MCF 10A (cell line): ENCODE measurements around the gene COL23A1. TPM values are rescaled to one million over a fixed set of nuclear protein-coding genes. Genes with fewer than 3 reads are reported as not detected.
A peak's percentile ranks its signal among the peaks of the same experiment; 100 is the strongest.

Experiments used
- BruUV-seq: library from RNA; stranded (reverse); fragments of 400-500 nt; replicated peaks from 2 replicates; lab custom pipeline; 2021; lab: Mats Ljungman, UMichigan
- CTCF ChIA-PET: fragments of 300-600 bp; sonication (Branson Sonifier 250); formaldehyde crosslinking; extraction: SDS; loops from one replicate; lab custom pipeline; 2021; ENCODE audit warnings: antibody characterized with exemption, inconsistent platforms; lab: Yijun Ruan, JAX
- POLR2A ChIA-PET: fragments of 300-600, 350-650 bp; sonication (Branson Sonifier 250); formaldehyde crosslinking; extraction: SDS; loops from one replicate; lab custom pipeline; 2020; ENCODE audit warnings: antibody characterized with exemption, inconsistent platforms; lab: Yijun Ruan, JAX
- DNase-seq: peaks from one replicate; pipeline ENCODE4 v3.0.0-alpha.2; 2018; ENCODE audit not compliant: unreplicated experiment
- H3K27ac Mint-ChIP-seq: one replicate; pipeline ENCODE4 v1.8.0; 2022; ENCODE audit warnings: mild to moderate bottlenecking, low read depth, mixed read lengths; ENCODE audit not compliant: unreplicated experiment
- H3K27me3 Mint-ChIP-seq: one replicate; pipeline ENCODE4 v1.8.0; 2022; ENCODE audit warnings: mixed read lengths; ENCODE audit not compliant: insufficient read depth, unreplicated experiment
- H3K36me3 Mint-ChIP-seq: one replicate; pipeline ENCODE4 v1.8.0; 2022; ENCODE audit warnings: mild to moderate bottlenecking, moderate library complexity, mixed read lengths; ENCODE audit not compliant: insufficient read depth, unreplicated experiment
- H3K4me1 Mint-ChIP-seq: one replicate; pipeline ENCODE4 v1.8.0; 2022; ENCODE audit warnings: mixed read lengths; ENCODE audit not compliant: insufficient read depth, unreplicated experiment
- H3K4me3 Mint-ChIP-seq: one replicate; pipeline ENCODE4 v1.8.0; 2022; ENCODE audit warnings: mild to moderate bottlenecking, moderate library complexity, mixed read lengths; ENCODE audit not compliant: unreplicated experiment
- H3K9me3 Mint-ChIP-seq: one replicate; pipeline ENCODE4 v1.8.0; 2022; ENCODE audit warnings: mixed read lengths; ENCODE audit not compliant: unreplicated experiment
- intact Hi-C: fragments of 100-400 bp; cut with micrococcal nuclease; formaldehyde crosslinking; loops from 2 replicates; pipeline ENCODE4 v1.14.1; 2022
- total RNA-seq: library from RNA; stranded (reverse); gene quantifications from 2 replicates; pipeline ENCODE4 v1.2.3, GENCODE V29; 2022
- TF ChIP-seq, protein P1 (sequence below): fragments of 200-600 bp; IDR thresholded peaks from one replicate; pipeline ENCODE4 v1.8.0; 2022; ENCODE audit warnings: antibody characterized with exemption, mild to moderate bottlenecking; ENCODE audit not compliant: unreplicated experiment

COL23A1 gene
- total RNA-seq, 1 experiment from 2014 or later, result not detected

DNA sequence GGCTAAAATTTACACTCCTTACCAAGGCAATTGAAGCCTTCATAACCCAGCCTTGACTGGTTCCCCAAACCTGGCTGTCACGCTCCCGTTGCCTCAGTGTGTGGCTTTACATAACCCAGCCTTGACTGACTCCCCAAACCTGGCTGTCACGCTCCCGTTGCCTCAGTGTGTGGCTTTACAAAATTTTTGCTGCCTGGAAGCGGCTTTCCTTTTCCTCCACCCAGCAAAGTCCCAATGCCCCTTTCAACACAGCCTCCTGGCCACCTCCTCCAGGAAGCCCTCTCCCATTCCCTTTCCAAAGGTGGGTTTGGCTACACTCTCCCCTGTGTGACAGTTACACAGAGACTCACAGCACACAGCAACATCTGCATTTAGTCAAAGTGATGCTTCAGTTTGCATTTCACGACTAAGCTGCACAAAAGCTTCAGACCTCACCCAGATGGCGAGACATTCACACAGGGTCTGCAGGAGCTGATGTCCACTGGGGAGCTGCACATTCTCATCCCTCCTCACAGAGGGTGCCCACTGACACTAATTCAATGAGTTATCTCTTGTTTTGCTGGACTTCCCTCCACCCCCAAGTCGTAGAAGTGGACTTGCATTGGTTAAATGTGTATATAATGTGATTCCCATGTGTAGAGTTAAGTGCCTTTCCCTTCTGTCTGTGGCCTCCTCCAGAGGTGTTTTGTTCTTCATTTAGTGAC is 201.0 kb downstream of the COL23A1 start:
- no TSS peak for BruUV-seq
- no peak for DNase-seq
- Mint-ChIP-seq H3K9me3 (no peaks in the 10 kb centered on the region), H3K4me1 (peaks cover 6% of the 10 kb centered on the region), H3K27ac (no peak overlapping the region), H3K36me3 (no peaks in the 10 kb centered on the region), H3K4me3 (no peak overlapping the region), H3K27me3 (peaks cover 65% of the 10 kb centered on the region)
- intact Hi-C loops, result no loop called here
- ChIA-PET POLR2A (interaction anchor here (0.9 kb wide), 1 partner anchor 13 kb away, joined by 4 read pairs; no protein-coding TSS in a partner anchor), CTCF (no interaction called here)
- TF ChIP-seq, protein P1, sequence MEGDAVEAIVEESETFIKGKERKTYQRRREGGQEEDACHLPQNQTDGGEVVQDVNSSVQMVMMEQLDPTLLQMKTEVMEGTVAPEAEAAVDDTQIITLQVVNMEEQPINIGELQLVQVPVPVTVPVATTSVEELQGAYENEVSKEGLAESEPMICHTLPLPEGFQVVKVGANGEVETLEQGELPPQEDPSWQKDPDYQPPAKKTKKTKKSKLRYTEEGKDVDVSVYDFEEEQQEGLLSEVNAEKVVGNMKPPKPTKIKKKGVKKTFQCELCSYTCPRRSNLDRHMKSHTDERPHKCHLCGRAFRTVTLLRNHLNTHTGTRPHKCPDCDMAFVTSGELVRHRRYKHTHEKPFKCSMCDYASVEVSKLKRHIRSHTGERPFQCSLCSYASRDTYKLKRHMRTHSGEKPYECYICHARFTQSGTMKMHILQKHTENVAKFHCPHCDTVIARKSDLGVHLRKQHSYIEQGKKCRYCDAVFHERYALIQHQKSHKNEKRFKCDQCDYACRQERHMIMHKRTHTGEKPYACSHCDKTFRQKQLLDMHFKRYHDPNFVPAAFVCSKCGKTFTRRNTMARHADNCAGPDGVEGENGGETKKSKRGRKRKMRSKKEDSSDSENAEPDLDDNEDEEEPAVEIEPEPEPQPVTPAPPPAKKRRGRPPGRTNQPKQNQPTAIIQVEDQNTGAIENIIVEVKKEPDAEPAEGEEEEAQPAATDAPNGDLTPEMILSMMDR, result no peak

DNA sequence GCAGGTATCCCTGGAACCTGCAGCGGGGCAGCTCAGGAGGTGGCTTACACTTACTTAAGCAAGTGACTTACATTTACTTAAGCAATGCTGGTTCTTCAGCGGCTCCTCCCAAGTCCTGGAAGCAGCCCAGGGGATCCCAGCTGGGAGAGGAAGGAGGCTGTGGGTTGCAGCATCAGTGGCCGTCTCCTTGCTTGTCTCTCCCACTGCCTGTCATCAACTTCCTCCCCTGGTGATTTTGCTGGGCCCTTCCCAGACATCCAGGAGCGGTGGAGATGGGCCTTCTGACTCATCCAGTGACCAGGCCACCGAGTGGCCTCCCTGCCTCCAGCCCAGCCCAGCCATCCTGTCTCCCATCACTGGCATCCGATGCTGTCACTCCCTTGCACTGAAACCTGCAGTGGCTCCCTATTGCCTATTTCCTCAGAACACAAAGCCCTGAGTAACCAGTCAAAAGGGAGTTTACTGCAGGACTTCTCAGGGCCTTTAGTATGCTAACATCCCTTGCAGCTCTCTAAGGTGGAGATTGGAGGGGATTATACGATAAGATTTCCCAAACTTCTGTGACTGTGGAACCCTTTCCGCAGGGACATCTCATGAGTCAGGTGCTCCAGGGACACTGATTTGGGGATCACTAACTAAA is 201.7 kb downstream of the COL23A1 start:
- no peaks in the 10 kb centered on the region for H3K9me3 Mint-ChIP-seq
- ChIA-PET CTCF (interaction anchor here (1.0 kb wide), 1 partner anchor 163 kb away, joined by 3 read pairs; no protein-coding TSS in a partner anchor), POLR2A (no interaction called here)
- peaks cover 6% of the 10 kb centered on the region for H3K4me1 Mint-ChIP-seq
- H3K27ac Mint-ChIP-seq, result no peak overlapping the region
- no TSS peak for BruUV-seq
- no peaks in the 10 kb centered on the region for H3K36me3 Mint-ChIP-seq
- intact Hi-C loops, result no loop called here
- peak; percentile 32 for DNase-seq
- no peak overlapping the region for H3K4me3 Mint-ChIP-seq
- TF ChIP-seq, protein P1, result no peak
- peaks cover 64% of the 10 kb centered on the region for H3K27me3 Mint-ChIP-seq

DNA sequence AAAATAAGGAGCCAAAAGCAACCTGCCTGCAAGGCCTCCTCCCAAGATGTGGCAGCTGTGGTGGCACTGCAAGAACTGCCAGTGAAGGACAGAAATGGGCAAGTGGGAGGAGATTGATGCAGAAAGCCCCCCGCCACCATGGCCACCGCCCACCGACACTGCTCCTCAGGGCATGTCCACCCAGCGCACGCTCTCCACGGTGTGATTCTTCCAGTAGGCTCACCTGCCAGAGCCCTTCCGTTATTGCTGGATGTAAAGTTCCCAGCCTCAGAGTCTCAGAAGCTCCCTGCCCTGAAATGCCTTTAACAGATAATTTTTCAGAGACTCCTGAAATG is 202.4 kb downstream of the COL23A1 start:
- intact Hi-C loops, result no loop called here
- Mint-ChIP-seq H3K9me3 (no peaks in the 10 kb centered on the region), H3K27ac (no peak overlapping the region), H3K4me1 (peaks cover 6% of the 10 kb centered on the region), H3K27me3 (peaks cover 58% of the 10 kb centered on the region), H3K4me3 (no peak overlapping the region), H3K36me3 (no peaks in the 10 kb centered on the region)
- DNase-seq, result no peak
- ChIA-PET CTCF (interaction anchor here (0.8 to 1.0 kb wide), 2 partner anchors 65 to 164 kb away, joined by 3 to 5 read pairs; no protein-coding TSS in a partner anchor), POLR2A (no interaction called here)
- TF ChIP-seq, protein P1, result no peak
- no TSS peak for BruUV-seq

DNA sequence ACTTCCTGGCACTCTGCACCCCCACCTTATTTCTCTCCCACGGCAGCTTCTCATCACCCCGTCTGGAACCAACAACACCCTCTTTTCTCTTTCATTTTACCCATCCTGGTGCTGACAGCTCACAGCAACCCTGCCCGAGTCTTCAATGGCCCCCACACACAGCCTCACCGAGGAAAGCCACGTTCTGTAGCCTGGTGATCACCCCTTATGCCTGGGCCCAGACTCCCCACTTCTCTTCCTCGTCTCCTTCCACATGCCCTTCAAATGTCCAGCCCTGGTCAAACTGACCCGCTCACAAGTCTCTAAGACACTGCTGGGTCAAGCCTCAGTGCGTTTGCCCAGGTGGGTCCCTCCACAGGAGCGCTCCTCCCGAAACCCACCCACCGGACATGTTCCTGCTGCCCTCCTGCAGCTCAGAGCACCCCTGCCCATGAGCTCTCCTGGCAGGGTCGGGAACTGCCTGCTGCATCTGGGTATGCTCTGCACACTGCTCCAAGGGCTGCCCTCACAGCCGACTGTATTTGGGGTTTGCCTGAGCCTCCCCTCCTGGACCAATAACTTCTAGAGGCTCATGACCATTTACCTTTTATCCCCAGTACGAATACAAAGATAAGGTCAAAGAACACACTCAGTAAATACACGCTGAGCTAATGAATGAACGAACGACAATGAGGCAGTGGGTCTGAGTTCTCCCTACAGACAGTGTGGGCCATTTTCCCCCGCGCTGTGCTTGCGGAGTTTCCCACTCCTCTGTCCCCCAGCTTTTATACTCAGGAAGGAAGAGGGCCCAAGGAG is 202.9 kb downstream of the COL23A1 start:
- H3K9me3 Mint-ChIP-seq, result no peaks in the 10 kb centered on the region
- peaks cover 55% of the 10 kb centered on the region for H3K27me3 Mint-ChIP-seq
- intact Hi-C loops, result no loop called here
- no peak for DNase-seq
- no peak overlapping the region for H3K4me3 Mint-ChIP-seq
- H3K27ac Mint-ChIP-seq, result no peak overlapping the region
- H3K36me3 Mint-ChIP-seq, result no peaks in the 10 kb centered on the region
- ChIA-PET CTCF (interaction anchor here (0.6 to 0.8 kb wide), 2 partner anchors 17 to 66 kb away, joined by 4 to 5 read pairs; no protein-coding TSS in a partner anchor), POLR2A (no interaction called here)
- H3K4me1 Mint-ChIP-seq, result peaks cover 6% of the 10 kb centered on the region
- no TSS peak for BruUV-seq
- TF ChIP-seq, protein P1, result no peak
